Hematopoietic multipotent progenitor cell treated with erythropoietin and hydrocortisone succinate and interleukin-3 and kit ligand, for 17 days (in vitro differentiated cells): ENCODE measurements around the gene GADD45B.
"Not testable (repeated sequence)": the region's sequence is repeated elsewhere in the genome, so short reads cannot be mapped to it uniquely, and the experiment has no call there.

Experiments used
- DNase-seq: peaks from one replicate; pipeline ENCODE4 v3.0.0-alpha.2; 2015; ENCODE audit warnings: low spot score

The GADD45B gene

GRCh38 chr19:2488405-2488941, 12.5 kb downstream of the GADD45B start:
- no peak for DNase-seq

DNA sequence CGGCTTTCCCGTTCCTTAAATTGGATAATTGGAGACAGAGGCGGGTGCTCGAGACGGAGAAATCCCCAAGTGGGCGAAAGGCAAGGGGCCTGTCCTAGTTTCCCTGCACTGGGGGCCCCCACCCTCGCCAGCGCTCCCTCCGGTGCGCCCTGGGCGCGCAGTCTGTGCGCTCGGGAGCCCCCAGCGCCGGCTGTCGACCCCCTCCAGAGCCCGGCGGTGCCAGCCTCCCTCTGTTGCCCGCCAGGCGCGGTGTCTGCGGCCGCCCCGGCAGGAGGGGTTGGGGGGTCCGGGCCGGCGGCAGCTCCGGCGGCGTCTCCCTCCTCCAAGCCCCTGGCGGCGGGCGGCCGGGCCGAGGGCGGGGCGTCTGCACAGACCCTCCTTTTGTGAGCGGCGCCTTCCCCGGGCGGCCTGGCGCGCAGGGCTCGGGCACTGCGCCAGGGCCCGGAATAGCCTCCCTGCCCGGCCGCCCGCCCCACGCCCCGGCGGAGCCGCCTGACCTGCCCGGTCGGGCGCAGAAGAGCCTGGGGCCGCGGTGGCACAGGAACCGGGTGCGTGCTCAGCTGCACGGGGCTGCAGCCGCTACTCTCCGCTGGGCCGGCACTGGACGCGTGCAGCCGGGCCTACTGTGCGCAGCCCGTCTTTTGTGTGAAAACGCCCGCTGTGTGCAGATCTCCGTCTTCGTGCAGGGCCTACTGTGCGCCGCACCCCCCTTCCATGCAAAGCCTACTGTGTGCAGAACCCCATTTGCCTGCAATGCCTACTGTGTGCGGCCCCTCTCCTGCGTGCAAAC, 13.2 kb downstream of the GADD45B start:
- no peak for DNase-seq

DNA sequence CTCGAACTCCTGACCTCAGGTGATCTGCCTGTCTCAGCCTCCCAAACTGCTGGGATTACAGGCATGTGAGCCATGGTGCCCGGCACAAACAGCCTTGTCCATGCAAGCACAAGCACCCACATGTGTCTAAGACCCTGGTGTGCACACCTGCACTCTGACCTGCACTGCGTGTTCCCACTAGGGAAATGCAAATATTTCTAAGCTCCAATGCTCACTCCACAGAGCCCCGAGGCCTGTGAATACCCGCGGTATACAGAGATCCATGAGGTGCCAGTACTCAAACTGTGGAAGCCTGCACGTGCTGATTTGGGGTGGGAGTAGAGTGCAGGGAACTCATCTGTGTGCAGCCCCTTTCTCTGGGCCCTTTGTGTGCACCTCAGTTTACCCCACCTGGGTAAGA, 14.7 kb downstream of the GADD45B start:
- no peak for DNase-seq

GRCh38 chr19:2491130-2491801, 15.3 kb downstream of the GADD45B start:
- DNase-seq: no peak

DNA sequence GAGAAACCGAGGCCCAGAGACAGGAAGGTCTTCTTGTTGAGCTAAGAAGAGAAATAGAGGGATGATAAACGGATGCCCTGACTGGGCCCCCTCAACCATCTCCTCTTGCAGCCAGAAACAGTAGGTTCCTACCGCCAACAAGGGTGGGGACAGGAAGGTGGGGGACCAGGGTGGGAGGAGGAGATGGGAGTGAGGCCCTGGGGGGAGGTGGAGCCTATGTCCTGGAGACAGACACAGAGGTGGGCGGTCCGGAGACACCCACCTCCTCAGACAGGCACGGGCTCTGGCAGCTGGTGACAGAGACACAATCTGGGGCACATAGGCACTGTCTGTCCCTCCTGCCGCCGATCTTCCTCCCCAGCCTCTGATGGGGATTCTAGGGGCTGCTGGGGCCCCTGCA, 16.9 kb downstream of the GADD45B start:
- DNase-seq: no peak

DNA sequence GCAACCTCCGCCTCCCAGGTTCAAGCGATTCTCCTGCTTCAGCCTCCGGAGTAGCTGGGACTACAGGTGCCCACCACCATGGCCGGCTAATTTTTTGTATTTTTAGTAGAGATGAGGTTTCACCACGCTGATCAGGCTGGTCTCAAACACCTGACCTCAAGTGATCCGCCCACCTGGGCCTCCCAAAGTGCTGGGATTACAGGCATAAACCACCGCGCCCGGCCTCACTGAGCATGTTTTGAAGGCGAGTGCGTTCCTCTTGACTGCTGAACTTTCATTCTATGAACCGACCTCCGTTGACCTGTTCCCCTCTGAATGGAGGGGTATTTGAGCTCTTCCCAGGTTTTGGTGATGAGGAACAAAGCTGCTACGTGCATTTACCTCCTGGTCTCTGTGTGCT, 17.5 kb downstream of the GADD45B start:
- DNase-seq: not testable (repeated sequence)

- DNase-seq: no peak
Measured at GRCh38 chr19:2494084-2494446, 18.1 kb downstream of the GADD45B start.

DNA sequence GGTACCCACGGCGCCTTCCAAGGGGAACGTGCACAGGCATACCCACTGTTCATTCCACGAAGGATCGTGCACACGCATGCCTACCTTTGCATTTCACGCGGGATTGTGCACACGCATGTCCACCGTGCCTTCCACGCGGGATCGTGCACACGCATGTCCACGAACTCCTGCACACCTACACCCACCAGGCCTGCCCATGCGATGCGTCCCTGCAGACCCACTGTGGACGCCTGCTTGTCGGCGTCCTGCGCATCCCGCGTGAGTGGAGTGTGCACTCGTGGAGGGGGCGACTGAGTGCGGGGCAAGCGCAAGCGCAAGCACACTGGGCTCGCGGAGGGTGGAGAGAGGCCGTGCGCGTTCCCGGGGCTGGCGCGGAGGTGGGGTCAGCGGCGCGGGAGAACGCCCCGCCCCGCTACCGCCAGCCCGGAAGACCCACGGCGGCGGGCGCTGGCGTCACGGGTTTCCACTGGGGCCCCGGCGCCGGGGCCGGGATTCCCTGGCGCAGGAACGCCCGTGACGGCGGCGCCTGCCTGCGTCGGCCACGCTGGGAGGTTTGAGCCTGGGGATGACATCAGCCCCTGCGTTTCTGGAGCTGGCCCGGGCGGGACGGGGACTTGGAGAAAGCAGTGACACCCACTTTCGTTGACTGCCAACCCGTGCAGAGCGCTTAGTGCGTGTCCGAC, 18.7 kb downstream of the GADD45B start:
- no peak for DNase-seq

DNA sequence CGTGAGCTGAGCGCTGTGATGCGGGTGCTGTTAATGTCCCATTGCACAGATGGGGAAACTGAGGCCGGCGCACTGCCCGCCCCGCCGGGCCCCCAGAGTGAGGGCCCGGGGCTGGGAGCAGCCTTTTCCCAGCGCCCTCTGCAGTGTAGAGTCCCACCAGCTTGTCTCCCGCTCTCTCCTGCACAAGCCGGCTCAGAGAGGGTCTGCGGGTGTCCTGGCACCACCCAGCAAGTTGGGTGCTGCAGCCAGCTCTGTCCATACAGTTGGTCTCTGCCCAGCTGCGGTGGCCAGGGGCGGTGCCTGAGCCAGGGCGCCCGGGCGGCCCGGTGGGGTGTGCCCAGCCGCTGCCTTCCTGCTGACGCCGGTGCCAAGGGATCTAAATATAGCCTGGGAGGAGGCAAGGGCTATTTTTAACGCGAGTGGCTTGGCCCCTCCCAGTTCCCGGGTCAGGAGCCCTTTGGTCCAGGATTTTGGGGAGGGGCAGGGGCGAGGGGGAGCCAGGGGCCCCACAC, 19.3 kb downstream of the GADD45B start:
- DNase-seq: no peak

DNA sequence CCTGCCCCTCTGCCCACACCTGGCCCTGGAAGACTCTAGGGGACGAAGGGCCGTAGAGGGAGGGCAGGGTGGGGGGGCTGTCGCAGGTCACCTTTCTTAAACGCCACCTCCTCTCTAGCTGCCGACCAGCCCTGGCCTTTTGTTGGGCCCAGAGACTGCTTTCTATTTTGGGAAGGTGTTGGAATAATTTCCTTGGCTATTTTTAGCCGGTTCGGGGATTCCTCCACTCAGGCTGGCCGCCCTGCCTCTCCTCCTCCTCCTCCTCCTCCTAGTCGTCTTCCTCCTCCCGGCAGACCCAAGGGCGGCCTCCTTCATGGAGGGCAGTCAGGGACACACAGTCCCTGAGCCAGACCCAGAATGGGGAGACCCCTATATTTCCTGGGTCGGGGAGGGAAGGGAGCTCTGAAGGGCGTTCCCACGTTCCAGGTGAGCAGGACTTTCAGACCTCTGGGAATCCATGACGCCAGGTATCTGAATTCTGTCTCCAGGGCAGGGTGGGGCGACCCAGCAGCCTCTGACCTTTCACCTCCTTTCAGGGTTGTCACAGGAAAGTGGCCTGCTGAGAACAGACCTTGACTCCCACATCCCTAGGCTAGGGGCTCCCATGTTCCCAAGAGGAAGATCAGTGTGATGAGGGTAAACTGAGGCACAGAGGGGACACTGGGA, 19.9 kb downstream of the GADD45B start:
- DNase-seq: no peak

DNA sequence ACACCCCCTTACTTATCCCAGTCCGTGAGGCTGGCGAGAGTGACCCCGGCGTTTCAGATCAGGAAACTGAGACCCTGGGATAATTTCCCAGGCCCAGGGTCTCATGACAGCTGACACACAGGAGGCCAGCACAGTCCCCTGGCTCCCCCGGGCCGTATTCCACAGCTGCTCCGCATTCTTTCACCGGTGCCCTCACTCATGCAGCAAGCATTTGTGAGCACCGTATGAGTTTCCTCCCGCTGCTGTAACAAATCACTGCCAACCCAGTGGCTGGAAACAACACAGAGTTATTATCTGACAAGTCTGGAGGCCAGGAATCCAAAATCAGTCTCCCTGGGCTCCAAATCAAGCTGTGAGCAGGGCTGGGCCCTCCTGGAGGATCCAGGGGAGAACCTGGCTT, 21.3 kb downstream of the GADD45B start:
- DNase-seq: no peak

- no peak for DNase-seq
Measured at GRCh38 chr19:2500156-2500555, 24.2 kb downstream of the GADD45B start.

DNA sequence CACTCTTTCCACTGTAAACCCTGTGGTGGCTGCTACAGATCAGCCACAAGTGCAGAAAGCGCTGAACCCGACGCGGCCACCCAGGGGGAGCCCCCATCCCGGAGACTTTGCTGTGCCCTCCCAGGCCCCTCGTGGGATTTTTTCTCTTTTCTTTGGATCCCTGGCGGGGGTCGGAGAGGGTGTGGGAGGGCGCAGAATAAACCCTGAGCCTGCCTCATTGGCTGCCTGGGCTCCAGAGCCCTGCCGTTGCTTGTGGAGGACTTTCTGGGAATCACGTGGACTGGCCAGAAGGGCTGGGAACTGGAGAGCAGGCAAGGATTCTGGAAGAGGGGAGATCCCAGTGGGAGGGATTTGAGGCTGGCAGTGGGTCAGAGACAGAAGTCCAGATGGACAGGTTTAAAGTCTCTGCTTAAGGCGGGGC, 24.9 kb downstream of the GADD45B start:
- no peak for DNase-seq

GRCh38 chr19:2503521-2504109, 27.7 kb downstream of the GADD45B start:
- DNase-seq: no peak

DNA sequence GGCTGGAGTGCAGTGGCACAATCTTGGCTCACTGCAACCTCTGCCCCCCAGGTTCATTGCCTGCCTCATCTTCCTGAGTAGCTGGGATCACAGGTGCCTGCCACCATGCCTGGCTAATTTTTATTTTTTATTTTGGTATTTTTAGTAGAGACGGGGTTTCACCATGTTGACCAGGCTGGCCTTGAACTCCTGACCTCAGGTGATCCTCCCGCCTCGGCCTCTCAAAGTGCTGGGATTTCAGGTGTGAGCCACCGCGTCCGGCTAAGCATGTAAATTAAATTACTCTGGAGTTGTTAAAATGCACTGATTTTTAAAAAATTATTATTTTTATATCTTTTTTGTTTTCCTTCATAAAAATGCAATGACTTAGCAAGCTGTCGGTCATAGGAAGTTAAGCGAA, 30.7 kb downstream of the GADD45B start:
- not testable (repeated sequence) for DNase-seq

DNA sequence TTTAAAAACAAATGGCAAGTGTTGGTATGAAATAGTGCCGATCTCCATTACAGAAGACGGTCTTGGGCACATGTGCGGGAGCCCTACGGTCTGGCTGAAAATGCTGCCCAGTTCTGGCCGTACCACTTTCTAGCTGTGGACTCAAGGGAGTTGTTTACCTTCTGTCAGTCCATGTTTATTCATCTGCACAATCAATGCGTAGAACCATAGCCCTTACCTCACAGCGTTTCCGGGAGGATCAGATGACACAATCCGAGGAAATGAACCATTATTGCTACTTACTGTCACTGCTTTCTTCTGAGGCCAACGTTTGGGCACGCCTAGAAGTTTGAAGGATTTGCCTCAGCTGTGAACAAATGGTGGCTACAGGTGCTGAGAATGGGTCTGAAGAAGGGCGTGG, 31.2 kb downstream of the GADD45B start:
- DNase-seq: no peak

DNA sequence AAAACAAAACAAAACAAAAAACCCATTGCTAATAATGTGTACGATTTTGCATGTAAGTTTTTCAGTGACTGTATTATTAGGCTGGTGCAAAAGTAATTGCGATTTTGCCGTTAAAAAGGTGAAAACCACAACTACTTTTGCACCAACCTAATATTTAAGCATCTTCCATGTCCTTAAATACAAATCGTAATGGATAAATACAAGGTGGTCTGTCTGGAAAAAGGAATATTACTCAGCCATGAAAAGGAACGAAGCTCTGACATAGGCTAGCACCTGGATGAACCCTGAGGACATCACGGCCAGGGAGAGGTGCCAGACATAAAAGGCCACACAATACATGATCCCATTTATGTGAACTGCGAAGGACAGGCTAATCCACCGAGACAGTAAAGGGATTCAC, 33.2 kb downstream of the GADD45B start:
- DNase-seq: no peak

DNA sequence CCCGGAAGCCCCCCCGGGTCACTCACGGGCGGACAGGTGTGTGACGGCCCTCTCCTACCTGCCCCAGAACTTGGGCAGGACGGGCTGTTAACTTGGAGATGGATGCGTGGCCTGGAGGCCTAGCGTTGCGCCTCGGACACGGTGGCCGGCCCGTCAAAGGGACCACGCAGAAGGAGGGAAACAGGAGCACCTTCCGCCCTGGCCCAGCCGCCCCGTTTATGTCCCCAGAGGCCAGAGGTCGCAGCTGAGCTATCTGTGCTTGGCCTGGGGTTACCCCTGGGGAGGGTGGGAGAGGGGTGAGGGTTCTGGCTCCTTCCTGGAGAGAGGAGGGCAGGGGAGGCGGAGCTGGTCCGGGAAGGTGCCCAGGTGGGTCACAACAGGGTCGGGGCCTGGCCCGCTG, 35.6 kb downstream of the GADD45B start:
- DNase-seq: no peak

GRCh38 chr19:2511991-2512390, 36.1 kb downstream of the GADD45B start:
- no peak for DNase-seq

GRCh38 chr19:2512523-2513431, 36.9 kb downstream of the GADD45B start:
- no peak for DNase-seq
